Measurements from ENCODE around the gene TLR9.
"Not testable (repeated sequence)": the region's sequence is repeated elsewhere in the genome, so short reads cannot be mapped to it uniquely, and the experiment has no call there.

Gene TLR9

DNA sequence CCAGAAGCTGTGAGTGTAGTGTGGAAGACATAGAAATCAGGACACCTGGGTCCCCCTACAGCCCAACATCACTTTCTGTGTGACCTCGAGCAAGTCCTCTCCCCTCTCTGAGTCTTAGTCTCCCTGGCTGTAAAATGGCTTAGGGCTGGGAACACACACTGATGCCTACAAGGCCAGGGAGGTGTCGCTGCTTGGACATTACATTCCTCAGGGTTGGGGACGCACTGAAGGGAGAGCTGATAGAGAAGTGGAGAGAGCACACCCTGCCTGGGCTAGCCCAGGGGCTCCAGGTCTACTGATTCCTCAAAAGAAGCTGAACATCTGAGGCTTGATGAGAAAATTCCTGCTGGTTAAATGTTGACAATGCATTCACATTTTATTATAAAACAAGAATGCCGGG, 33.8 kb downstream of the TLR9 start:
- DNase-seq = no peak

DNA sequence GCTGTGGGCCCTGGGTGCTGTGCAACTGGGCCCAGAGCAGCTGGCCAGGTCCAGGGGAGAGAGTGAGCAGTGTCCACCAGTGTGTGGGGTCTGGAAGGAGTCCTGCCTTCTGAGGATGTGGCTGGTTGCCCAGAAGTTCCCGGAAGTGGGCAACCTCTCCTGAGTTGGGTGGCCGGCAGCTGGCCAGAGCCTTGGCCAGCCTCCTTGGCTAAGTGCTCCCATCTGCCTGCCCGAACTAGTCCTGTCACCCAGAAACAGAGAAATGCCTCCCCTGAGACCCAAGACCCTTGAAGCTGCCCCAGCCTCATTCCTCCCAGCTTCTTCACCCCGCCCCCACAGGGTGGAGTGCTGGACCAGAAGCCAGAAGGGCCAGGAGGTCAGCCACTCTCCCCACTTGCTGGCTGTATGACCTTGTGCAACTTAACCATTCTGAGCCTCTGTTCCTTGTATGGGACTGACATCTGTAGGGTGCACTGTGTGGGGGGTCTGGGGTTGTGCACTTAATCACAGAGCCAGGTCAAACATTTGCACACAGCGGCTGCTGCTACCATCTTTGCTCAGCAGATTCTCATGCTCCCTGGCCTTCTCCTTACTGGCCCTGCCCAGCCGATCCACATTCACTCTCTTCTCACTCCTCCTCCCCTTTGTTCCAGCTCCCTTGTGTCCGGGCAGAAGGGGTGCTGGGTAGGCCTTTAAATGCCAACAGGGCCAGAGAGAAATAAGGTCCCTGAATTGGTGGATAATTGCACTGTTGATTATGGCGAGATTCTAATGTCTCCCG, 35.0 kb downstream of the TLR9 start:
- no peak for DNase-seq

DNA sequence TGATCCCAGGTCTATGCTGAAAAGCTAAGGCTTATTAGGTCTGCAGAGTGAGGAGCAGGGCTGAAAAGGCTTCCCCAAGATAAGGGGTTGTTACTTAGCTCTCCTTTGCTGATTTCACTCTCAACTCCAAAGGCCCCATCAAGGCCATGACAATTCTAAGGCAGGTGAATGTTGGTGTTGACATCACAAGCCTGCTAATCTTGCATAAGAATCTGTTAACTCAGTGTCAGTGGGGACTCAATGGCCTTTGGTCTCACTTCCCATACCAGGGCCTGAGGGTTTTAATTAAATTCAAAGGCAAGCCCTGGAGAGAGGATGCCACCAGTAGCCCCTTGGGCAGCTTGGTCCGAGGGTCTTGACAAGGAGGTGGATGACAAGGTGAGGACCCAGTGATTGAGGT, 36.9 kb downstream of the TLR9 start:
- no peak for DNase-seq

DNA sequence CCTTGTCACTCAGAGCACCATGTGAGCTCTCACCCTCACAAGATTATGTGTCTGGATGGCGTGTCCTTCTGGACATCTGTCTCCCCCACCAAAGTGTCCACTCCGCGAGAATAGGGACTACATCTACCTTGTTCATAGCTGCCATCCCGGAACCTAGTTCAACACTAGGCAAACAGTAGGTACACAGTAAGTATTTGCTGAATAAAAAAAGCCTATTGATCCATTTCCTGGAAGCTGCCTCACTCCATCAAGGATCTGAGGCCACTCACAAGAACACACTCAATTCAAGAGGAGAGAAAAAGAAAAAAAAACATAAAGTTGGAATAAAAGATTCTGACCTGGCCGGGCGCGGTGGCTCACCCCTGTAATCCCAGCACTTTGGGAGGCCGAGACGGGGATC, 38.7 kb downstream of the TLR9 start:
- no peak for DNase-seq

DNA sequence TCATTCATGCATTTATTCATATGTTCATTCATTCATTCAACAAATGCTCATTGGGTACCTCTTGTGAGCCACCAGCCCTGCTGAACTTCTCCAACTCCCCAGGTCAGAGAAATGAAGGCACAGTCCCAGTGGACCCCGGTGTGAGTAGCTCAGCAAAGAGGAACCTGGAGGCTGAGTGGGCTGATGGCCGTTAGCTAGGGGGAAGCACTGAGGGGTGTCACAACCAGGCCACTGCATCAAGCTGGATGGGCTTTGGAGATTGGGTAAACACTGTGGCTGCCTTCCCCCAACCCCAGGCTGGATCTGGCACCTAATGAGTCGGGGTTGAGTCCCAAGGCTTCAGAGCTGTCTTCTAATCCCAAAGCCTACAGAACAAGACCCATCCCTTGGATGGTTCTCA, 39.6 kb downstream of the TLR9 start:
- no peak for DNase-seq

DNA sequence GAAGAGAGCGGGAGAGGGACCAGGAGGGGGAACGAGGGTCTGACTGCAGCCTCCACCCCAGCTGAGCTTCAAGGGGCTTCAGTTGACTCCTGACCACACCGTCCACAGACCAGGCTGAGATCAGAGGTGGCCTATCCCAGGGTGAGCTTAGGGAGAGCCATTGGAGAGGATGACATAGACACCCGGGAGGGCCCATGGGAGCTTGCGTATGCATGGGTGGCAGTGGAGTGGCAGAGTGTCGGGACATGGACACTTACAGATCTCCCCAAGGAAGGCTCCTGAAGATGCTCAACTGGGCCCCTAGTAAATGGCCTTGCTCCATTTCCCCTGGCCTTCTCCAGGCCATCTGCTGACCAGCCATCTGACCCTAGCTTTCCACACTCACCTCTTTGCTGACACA, 40.1 kb downstream of the TLR9 start:
- DNase-seq = no peak

DNA sequence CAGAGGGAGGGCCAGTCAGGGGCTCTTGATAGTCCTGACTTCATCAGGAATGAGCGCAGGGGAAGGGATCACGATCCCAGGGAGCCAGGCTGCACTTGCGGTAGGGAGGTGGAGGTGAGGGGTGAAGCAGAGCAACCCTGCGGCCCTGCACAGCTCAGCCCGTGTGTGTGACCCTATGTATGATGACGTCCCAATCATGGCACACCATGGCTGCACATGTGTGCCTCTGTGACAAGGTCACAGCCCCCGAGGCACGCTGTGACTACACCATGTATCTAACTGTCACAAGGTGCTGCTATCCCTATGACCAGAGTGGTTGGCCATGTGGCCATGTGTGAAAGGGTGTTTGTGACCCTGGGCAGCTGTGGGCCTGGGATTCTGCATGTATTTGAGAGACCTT, 40.8 kb downstream of the TLR9 start:
- no peak for DNase-seq

DNA sequence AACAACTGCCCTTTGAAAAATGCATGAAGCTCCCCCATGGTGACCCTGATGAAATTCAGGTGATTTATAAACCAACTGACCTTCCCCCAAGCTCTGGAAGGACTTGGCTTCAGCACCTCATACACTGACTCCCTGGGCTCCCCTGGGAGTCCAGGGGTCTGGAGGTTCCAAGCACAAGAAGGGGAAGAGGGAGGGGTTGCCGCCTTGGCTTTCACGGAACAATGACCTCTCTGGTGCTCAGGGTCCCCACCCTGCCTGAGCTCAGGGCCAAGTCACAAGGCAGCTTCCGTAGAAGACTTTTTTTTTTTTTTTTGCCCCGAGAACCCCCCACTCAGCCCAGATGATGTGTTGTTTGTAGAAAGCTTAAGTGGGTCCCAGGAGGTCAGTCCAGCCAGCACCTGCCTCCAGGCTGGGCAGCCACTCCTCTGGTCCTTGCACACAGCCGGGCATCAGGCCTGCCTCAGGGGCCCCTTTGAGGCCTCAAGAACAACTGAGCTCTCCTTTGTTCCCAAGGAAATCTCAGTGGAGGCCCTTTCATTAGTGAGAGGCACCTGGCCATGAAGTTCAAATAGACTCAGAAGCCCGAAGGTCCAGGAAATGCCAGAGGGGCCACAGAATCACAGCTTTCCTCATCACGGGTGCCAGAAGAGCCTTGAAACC, 41.5 kb downstream of the TLR9 start:
- no peak for DNase-seq

DNA sequence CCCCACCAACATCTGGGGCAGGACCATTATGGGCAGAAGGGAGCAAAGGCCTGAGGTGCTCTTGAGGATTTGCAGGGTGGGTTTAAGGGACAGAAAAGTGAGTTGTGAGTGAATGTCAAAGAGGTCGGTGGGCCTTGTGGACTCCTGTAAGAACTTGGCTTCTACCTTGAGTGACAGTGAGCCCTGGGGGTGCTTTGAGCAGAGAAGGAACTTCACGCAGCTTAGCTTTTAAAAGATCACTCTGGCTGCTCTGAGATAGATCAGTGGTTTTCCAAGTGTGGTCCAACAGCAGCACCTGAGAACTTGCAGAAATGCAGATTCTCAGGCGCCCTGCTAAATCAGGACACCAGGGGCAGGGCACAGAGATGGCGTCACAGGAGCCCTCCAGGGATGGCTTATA, 42.8 kb downstream of the TLR9 start:
- DNase-seq = no peak

DNA sequence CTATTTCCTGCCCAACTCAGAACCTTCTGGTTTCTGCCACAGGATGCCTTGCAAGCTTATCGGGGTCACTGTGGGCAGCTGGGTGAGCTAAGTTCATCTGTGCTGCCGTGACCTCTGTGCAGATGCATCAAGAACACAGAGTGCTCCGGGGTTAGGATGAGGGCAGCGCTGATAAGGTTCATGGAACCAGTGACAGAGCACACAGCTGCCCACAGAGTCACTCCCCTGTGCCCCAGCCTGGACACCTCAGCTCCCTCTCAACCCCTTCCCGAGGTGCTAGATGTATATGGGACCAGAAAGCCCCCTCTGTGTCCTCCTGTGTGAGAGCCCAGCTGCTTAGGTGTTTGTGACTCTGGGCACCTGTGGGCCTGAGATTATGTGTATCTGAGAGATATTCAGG, 43.2 kb downstream of the TLR9 start:
- no peak for DNase-seq

DNA sequence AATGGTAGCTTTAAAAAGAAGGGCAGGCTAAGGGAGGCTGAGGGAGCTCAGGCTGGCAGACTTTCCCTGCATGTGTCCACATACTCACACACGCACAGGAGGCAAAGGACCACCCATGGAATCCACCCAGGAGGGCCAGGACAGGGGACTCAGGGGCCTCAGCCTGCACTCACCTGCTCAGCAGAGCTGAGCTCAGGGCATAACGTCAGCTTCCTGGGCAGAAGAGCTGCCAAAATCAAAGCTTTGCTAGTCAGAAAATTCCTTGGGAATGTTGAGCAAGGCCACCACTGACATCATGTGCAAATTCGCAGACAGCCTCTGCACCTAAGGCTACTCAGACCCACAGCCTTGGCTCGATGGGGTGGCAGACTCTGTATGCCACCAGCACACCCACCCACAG, 43.9 kb downstream of the TLR9 start:
- DNase-seq = no peak

DNA sequence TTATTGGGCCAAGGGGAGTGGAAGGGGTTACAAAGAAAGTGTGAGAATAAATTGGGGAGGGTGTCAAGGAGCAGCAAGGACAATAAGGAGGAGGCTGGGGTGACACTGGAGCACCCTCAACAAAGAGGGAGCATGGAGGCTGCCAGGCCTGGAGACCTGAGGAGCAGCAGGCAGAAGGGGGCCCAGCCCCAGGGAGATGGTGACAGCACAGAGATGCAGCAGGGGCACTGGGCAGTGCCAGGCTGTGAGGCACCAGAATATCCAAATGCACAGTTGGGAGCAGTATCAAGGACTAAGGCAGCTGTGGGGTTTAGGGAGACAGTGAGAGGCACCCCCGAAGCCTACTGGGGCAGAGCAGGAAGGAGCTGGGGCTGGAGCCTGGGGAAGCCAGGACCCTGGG, 46.9 kb downstream of the TLR9 start:
- no peak for DNase-seq

DNA sequence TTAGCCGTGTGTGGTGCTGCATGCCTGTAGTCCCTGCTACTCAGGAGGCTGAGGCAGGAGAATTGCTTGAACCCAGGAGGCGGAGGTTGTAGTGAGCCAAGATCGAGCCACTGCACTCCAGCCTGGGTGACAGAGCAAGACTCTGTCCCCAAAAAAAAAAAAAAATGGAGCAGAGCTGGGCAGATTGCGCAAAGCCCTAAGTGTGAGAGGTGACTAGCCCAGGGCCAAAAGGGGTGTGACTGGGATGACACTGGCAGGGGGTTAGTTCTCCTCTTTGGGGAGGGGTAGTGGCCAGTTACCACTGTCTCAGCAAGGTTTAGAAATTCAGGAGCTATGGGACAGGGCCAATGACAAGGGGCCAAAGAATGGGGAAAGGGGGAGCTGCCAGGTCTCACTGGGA, 47.3 kb downstream of the TLR9 start:
- DNase-seq = not testable (repeated sequence)

DNA sequence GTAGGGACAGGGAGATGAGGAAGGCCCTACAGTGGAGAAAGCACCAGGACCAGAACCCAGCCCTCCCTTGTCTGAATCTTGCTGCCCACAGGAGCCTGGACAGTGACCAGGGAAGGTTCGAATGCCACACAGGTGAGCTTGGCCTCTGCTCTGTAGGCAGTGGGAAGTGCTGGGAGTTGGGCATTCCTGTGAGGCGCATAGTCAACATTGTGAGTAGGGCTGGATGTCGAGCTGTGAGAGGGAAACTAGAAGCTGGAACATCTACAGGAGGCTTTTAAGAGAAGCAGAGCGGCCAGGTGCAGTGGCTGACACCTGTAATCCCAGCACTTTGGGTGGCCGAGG, 47.8 kb downstream of the TLR9 start:
- no peak for DNase-seq

DNA sequence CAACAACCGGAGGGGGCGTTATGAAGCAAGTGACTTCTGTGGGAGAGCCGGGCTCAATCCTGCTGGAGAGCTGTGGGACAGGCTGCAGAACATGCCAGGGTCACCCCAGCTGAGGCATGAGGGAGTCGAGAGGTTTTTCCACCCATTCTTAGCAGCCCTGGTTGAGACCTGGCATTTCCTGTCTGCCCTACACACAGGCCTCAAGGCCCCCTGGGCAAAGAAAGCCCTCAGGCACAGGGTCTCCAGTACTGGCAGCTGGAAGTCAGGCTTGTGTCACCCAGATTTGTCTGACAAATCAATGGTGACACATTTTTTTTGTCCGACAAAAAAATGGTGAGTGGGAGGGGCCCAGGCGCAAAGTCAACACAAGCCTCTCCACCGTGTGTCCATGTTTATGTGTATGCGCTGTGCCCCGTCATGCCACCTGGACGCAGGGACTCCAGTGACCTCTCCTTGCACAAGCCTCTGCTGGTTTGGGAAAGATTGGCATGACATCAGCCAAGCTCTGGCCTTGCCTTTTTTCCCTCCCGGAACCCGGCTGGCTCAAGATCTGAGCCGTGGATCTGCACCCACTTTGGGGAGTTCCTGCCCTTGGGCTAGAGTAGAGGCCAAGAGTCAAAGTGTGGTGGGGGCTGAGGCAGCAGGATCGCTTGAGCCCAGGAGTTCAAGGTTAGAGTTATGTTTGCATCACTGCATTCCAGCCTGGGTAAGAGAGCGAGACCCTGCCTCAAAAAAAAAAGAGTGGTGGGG, 48.3 kb downstream of the TLR9 start:
- no peak for DNase-seq

DNA sequence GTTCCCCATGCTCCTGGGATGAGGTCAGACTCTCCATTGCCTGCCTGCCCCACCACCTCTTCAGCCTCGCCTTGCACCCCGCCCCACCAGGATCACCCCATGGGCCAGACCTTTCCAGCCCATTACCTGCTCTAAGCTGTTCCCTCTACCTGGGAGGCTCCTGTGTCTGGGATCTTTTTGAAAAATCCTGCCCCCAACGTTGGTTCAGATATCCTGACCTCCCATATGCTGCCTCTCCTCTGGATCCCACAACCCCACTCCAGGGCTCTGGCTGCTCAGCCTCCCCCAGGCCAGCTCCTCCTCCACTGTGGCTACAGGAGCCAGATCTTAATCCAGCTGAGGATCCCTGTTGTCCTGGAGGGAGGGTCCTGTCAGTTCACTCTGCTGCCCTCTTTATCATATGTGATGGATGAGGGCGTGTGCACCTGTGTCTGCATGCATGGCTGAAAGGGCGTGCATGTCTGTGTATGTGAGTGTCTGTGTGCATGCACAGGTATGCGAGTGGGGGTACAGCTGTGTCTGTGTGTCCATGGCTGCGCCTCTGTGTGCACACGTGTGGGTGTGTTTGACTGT, 49.2 kb downstream of the TLR9 start:
- no peak for DNase-seq

DNA sequence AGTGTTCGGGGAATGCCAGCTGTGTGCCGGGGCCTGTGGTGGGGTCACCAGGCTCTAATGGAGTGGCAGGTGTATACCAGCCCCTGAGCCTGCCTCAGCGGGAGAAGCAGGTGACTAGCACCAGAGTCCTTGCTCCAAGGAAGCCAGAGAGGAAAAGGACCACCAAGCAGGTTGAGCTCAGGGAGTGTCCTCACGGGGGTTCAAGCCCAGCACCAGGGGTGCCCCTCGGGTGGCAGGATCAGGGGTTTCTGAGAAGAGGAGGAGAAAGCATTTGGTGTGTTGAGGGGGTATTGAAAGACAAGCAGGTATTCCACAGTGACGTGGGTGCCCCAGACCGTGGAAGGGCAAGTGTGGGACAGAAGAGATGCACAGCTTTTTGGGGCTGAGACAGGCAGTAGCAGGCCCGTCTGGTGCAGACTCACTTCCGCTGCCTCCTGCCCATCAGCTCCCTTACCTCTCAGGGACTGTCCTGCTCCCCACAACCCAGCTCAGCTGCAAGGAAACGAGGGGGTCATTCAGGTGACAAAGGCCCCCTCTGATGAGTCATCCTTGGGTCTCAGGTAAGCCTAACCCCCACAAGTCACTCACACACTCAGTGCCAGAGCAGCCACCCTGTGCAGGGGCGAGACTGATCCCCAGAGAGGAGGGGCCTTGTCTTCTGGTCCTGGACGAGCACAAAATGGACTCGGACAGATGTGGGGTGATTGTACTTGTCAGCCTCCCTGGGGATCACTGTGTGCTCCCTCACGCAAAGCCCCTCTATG, 49.8 kb downstream of the TLR9 start:
- no peak for DNase-seq

DNA sequence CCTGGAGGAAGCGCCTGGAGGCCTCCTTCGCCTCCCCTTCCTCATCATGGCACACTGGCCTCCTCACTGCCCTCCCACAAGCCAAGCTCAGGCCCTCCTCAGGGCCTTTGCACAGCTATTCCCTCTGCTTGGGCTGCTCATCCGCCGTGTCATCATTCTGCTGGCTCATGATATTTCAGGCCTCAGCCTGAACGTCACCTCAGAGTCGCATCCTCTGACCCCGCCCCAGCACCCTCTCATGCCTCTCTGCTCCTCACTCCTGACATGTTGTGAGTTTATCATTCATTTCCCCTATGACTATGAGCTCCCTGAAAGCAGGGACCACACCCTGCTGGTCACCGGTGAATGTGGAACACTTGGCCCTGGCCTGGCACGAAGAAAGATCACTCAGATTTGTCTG, 50.5 kb downstream of the TLR9 start:
- no peak for DNase-seq

DNA sequence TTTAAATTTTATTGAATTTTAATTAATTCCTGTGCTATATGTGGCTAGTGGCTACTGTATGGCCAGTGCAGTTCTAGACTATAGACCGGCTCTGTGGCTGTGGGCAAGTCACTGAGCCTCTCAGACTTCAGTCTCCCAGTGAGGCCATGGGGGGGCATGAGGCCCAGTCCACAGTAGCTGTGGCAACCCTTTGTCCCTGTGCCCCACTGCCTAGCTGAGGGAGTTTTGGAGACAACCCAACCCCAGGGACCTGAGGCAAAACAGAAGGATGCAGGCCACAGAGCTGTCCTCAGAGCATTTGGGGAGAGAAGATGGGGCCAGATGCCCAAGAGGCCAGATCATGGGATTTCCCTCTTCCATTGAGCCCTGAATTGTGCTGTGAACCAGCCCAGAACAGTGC, 52.3 kb downstream of the TLR9 start:
- DNase-seq = no peak

DNA sequence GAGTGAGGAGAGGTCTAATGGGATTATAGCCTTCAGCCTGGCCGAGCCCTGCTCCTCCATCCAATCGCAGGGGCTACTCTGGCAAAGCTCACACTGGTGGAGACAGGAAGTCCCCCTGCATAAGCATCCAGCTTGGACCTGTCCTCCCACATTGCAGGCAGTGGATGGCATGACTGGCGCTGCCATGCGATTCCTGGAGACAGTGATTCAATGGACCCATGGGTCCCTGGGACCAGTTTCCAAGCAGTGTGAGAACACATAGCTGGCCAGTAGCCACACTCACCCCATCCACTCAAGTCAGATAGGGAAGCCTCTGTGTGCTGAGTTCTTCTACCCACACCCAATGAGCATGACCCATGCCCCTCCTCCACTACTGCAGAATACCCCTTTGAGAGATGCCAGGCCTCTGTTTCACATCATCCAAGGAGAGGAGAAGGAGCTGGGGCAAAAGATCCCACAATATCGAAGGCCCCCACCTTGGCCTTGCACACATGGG, 53.1 kb downstream of the TLR9 start:
- no peak for DNase-seq

DNA sequence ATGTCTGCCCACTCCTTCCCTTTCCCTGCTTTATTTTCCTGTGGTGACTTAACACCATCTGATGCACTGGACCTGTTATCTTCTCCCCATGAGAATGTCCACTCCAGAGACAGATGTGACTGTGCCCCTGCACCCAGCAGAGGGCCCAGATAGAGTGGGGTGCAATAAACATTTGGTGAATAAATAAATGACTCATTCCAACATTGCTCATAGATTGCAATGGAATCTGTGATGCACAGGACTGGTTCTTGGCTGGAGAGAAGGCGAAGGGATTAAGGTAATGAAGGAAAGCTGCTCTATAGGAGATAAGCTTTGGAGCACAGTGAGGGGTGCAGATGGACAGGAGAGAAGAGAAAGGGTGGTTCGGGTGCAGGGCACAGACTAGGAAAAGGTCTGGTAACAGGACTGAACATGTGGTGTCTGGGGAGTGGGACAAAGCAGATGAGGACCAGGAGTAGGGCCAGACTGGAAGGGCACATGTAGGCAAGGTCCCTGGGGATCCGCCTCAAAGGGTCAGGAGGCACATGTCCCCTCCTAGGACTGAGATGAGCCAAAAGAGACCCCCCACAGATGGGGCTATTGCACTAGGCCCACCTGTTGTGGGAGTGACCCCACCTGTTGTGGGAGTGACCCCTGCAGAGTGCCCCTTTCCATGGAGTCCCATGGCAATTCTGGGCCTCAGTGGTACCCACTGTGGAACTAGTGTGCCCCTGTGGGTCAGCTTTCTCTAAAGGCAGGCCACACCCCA, 53.8 kb downstream of the TLR9 start:
- DNase-seq = no peak

Data from stimulated activated CD4-positive, alpha-beta T cell treated with anti-CD3 and anti-CD28 coated beads, Interleukin-2, amount 100 ng/mL, for 48 hours (primary cell).